H1 (cell line): ENCODE data around the gene SMAD6. TPM values are rescaled to one million over a fixed set of nuclear protein-coding genes. Genes with fewer than 3 reads are reported as not detected.

ENCODE experiments used
- CHD7 ChIP-seq: fragments of 300-600 bp; sonication (generic); IDR thresholded peaks from 2 replicates; pipeline ENCODE4 v1.7.1; 2012; ENCODE audit warnings: low read length, moderate library complexity, mild to moderate bottlenecking, inconsistent platforms; ENCODE audit not compliant: insufficient replicate concordance
- NANOG ChIP-seq: IDR thresholded peaks from 2 replicates; pipeline ENCODE4 v1.6.1; 2011; ENCODE audit warnings: low read length, low read depth, mild to moderate bottlenecking, inconsistent platforms; ENCODE audit not compliant: insufficient read depth, poor library complexity, severe bottlenecking
- polyA plus RNA-seq, 7 experiments: library from polyadenylated mRNA; depleted of rRNA in 3 of 7; stranded (reverse) in 5 of 7; unstranded in 2 of 7; fragments of >200 nt in 5 of 7; fragments of 200-250 nt in 2 of 7; gene quantifications; 1 replicate in 5 of 7; 2 replicates in 1 of 7; 4 replicates in 1 of 7; pipeline versions ENCODE4 v1.2.1 to v1.2.3, GENCODE V29; 2011 to 2013; ENCODE audit warnings: missing spikeins in 2 of 7, mixed read lengths in 2 of 7
- total RNA-seq: library from RNA; stranded (reverse); fragmentation: NEBNext Ultra II Directional; extraction: Animal tissue kit (Norgen Biotek cat#: 25700); gene quantifications from 2 replicates; pipeline ENCODE4 v1.2.1, GENCODE V29; 2021

Gene SMAD6
- total and polyA plus RNA-seq, 2 of the 8 experiments (the other 6 are each of a cell fraction or from before 2014, with no cell fraction given), result 1.8 to 7.0 TPM

GRCh38 chr15:66659384-66659783, 42.7 kb upstream of the SMAD6 start (continued):
- TF ChIP-seq CHD7 (no peak), NANOG (no peak)
